ENCODE measurements around the gene DPYD. TPM values are rescaled to one million over a fixed set of nuclear protein-coding genes. Genes with fewer than 3 reads are reported as not detected.

Gene DPYD
- total RNA-seq, 1 donor from 2014 or later = 37.5 TPM

- DNase-seq (ENCODE audit: low read depth) = no peak
Measured at GRCh38 chr1:97784661-97785060, 136.2 kb downstream of the DPYD start.

GRCh38 chr1:97783751-97784150, 137.1 kb downstream of the DPYD start:
- DNase-seq (ENCODE audit: low read depth) = no peak

- no peak for DNase-seq (ENCODE audit: low read depth)
Measured at GRCh38 chr1:97781762-97782337, 139.0 kb downstream of the DPYD start.

DNA sequence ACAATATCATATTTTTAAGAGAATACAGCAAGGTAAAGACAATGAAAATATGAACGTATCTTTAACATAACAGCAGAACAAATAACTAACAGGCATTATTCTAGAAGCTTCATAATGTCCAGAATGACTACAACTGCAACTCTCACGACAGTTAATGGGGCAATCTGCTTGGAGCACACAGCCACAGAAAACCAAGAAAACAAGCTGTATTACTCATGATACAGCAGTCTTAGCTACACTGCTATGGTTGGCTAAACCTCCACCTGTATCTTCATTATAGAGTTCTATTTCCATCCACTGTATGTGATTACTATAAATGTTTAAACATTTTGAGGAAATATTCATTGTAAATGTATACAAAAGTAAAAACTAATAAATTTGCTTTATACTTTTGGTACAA, 139.9 kb downstream of the DPYD start:
- peak; percentile 35 for DNase-seq (ENCODE audit: low read depth)

- peak; percentile 3 for DNase-seq (ENCODE audit: low read depth)
Measured at GRCh38 chr1:97778718-97779117, 142.1 kb downstream of the DPYD start.

DNA sequence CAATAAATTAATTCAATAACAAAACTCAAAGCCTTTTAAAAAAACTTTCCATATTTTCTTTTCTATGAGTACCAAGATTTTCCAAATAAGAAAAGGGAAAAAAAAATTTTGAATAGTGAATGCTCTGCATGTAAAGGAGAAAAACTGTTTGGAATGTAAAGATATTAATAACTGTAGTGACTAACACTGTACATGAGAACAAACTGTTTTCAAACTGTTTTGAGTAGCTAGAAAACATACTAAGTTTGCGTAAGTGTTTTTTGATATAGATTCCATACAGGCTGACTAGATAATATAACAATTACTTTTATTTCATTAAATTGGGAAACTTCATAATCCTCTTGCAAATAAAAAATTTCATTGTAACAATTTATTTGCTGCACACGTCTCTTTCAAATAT, 150.5 kb downstream of the DPYD start:
- no peak for DNase-seq (ENCODE audit: low read depth)

DNA sequence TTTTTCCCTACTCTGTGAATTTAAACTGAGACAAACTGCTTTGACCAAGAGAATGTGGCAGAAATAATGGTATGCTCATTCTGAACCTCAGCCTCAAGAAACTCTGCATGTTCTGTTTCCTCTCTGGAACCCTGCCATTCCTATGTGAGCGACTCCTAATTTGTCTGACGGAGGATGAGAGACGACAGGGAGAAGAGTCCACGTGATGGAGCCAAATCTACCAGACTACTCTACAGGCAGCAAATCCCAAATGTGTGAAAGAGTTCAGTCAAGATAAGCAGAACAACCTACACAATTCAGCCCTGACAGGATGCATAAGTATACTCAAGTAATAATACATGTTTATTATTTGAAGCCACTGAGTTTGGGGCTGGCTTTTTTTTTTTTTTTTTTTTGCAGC, 153.5 kb downstream of the DPYD start:
- DNase-seq (ENCODE audit: low read depth) = no peak

DNA sequence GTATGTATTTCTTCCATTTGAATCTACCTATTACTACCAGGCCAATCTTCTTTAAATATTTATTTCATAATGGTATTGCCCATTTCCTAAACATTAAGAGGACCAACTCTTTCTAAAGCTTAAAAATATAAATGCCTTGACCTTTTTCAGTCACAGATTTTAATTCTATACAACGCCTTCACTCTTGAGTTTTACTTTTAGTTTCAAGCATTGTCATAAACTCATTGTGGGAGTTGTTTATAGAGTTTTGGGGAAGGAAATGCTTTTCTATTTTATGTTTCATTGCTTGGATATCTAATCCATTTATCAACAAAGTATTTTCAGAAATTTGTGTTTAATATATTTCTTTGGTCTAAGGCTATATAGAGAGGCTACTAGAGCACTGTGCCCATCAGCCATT, 155.8 kb downstream of the DPYD start:
- DNase-seq (ENCODE audit: low read depth) = no peak

DNA sequence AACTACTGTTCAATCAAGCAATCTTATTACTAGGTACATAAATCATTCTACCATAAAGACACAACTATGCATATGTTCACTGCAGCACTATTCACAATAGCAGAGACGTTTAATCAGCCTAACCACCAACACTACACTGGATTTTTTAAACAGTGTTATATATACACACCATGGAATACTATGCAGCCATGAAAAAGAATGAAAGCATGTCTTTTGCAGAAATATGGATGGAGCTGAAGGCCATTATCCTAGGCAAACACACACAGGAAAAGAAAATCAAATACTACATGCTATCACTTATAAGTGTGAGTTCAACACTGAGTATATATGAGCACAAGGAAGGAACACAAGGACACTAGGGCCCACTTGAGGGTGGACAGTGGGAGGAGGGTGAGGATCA, 159.2 kb downstream of the DPYD start:
- DNase-seq (ENCODE audit: low read depth) = no peak

DNA sequence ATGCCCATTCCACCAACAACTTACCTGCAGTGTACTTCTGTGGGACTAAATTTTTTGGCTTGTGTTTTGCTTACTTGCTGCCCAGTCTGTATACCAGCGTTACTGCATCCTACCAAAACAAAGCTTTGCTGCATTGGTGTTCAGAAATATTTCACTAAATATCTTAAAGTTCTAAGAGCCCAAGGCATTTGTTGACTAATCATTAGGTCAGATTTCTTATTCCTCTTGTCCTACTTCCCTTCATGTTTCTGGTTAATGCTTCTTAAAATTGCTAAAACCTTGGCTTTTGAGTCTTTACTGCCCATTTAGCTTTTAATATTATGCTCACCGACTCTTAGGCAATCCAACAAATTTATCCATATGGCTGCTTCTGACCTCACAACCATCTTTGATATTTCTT, 161.8 kb downstream of the DPYD start:
- DNase-seq (ENCODE audit: low read depth) = no peak

- no peak for DNase-seq (ENCODE audit: low read depth)
Measured at GRCh38 chr1:97758541-97759057, 162.2 kb downstream of the DPYD start.

- DNase-seq (ENCODE audit: low read depth) = peak; percentile 36
Measured at GRCh38 chr1:97745912-97746311, 174.9 kb downstream of the DPYD start.

DNA sequence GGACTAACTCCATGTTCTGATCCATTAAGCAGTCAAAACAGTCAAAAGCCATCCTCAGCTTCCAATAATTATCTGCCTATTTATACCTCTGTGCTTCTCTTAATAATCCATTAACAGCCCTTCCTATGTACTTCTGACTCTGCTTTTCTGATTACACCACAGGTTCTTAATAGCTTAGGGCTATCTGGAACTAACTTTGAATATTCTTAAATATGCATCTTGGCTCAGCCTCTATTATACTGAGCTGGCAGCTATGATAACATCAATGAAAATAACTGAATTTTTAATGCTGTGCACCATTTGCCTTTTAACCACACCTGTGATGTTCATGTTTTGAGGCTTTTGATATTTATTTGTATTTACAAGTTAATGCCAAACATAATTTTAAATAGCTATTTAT, 175.9 kb downstream of the DPYD start:
- DNase-seq (ENCODE audit: low read depth) = peak; percentile 41

DNA sequence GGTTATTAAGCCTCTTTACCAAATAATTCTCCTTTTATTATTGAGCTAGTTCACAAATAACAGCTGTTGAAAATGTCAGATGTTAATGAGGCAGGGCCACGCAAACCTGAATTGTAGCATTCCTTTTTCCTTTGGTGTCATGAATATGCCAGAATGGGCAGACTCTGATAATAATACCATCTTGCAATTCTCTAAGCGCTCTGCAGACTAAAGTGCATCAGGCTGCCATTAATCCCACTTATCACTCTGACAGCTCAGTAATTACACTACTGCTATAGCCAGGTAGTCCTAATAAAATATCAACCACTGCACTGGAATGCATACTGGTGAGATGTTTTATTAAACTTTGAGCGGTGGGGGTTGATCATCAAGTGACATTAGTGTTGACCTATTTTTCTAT, 177.7 kb downstream of the DPYD start:
- DNase-seq (ENCODE audit: low read depth) = no peak

- peak; percentile 25 for DNase-seq (ENCODE audit: low read depth)
Measured at GRCh38 chr1:97740891-97741290, 179.9 kb downstream of the DPYD start.

DNA sequence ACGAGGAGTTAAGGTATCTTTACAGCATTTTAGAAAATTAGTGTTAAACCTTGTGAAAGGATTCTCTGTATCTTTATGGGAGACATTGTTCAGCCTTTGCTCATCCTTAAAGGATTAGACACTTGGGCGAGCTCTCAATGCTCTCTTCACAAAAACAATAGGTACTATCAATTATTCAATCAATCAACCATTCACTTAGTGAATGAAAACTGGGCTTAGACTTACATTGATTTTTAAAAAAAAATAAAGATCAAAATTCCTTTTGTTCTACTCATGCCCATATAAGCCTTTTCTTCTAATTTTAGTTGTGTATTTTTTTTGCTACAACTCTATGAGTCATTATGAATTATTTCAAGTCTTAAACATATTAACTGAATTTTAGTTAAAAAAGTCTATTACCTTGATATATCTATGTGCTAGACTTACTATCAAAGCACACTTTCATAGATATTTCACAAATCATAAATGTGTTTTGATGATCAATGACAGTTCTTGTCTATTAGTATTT, 181.2 kb downstream of the DPYD start:
- peak; percentile 71 for DNase-seq (ENCODE audit: low read depth)

DNA sequence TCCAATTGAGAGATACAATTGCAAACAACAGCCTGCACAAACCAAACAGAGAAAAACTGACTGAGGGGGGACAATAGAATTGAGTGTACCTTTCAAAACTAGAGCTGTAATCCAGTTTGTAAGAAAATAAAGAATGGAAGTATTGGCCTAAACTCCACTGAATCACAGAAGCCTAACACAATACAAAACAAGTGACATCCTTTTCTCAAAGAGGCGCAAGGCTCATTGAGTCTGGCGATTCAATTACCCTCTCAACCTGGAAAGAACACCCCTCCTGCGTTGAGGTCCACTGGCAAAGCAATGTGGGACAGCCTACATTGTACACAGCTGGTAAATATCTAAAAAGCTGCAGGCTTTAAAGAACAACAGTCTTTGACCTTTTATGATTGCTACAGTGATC, 182.6 kb downstream of the DPYD start:
- no peak for DNase-seq (ENCODE audit: low read depth)

DNA sequence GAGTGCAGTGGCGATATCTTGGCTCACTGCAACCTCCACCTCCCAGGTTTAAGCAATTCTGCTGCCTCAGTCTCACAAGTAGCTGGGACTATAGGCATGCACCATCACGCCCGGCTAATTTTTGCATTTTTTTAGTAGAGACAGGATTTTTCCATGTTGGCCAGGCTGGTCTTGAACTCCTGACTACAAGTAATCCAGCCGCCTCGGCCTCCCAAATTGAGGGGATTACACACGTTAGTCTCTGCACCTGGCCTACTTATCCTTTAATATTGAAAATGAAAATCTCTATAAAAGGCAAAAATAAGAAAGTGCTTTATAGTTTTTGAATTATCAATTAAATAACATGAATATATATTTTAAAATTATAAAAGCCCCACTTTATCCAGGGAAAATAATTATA, 190.6 kb downstream of the DPYD start:
- DNase-seq (ENCODE audit: low read depth) = no peak

- no peak for DNase-seq (ENCODE audit: low read depth)
Measured at GRCh38 chr1:97728436-97728835, 192.4 kb downstream of the DPYD start.

GRCh38 chr1:97727029-97727428, 193.8 kb downstream of the DPYD start:
- DNase-seq (ENCODE audit: low read depth) = no peak

DNA sequence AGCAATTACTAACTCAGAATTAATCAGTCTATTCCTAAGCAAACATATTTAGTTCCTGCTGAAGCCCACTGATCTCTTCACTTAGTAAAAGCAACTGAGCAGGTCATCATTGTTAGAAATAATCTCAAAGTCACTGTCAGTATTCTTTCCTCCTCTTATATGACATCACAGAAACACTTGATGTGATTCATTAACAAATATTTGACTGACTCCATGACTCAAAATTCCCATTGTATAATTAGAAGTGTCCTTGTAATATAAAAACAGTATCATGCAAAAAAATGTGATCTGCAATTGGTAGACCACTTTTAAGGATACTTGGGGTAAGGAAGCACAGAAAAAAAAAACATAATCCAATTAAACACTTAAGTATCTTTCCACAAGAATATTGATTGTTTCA, 194.4 kb downstream of the DPYD start:
- DNase-seq (ENCODE audit: low read depth) = peak; percentile 29

GRCh38 chr1:97721221-97721620, 199.6 kb downstream of the DPYD start:
- no peak for DNase-seq (ENCODE audit: low read depth)

DNA sequence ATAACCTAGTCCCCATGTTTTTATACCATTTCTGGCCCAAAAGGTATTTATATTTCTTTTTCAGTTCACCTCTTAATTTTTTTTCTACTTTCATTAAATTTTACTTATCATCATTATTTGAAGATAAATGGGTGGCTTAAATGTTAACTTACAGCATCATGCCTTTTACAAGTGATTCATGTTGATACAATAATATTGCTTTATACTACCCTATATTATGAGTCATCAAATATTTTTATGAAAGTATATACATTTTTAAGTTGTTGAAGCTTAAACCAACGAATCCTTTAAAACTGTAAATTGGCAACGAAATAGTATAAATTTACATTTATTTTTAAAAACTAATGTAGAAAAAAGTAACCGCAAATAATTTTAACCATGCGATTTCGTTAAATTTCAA, 207.9 kb downstream of the DPYD start:
- no peak for DNase-seq (ENCODE audit: low read depth)

DNA sequence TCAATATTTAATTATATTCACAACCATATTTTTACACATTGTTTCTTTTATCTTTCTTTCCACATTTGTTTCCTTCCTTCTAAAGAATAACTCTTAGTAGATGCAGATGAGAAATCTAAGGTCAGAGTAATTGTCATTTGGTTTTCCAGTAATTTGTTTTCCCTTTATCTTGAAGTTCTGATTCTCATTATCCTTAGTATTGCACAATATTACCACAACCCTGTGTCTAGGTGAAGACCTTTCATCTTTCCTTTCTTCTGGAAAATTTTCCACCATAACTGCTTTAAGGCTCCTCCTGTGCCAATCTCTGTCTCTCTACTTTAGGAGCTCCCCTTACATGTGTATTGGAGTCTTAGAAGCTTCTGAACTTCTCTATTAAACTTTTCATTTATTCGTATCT, 209.0 kb downstream of the DPYD start:
- DNase-seq (ENCODE audit: low read depth) = no peak

All from renal cortical epithelial cell (primary cell).